ENCODE results near the gene RASA3. TPM values are rescaled to one million over a fixed set of nuclear protein-coding genes. Genes with fewer than 3 reads are reported as not detected.
A peak's percentile ranks its signal among the peaks of the same experiment; 100 is the strongest.

Gene RASA3
- total RNA-seq, 1 donor: 36.1 TPM

- DNase-seq (ENCODE audit: low read depth): no peak
- no peak overlapping the region for H3K4me3 ChIP-seq (ENCODE audit: low read depth, low read length)
- no peak for TF ChIP-seq CTCF (IDR thresholded peaks at IDR 0.05; ENCODE audit: insufficient read depth, low read length)
Measured at GRCh38 chr13:113965968-113966884, 166.2 kb downstream of the RASA3 start.

- DNase-seq (ENCODE audit: low read depth): no peak
- no peak overlapping the region for H3K4me3 ChIP-seq (ENCODE audit: low read depth, low read length)
- no peak for TF ChIP-seq CTCF (IDR thresholded peaks at IDR 0.05; ENCODE audit: insufficient read depth, low read length)
Measured at GRCh38 chr13:113965383-113965874, 167.0 kb downstream of the RASA3 start.

GRCh38 chr13:113964251-113964995 is 168.0 kb downstream of the RASA3 start:
- H3K4me3 ChIP-seq (ENCODE audit: low read depth, low read length): no peak overlapping the region
- DNase-seq (ENCODE audit: low read depth): no peak
- no peak for TF ChIP-seq CTCF (IDR thresholded peaks at IDR 0.05; ENCODE audit: insufficient read depth, low read length)

GRCh38 chr13:113963376-113963775 is 169.0 kb downstream of the RASA3 start:
- TF ChIP-seq CTCF (IDR thresholded peaks at IDR 0.05; ENCODE audit: insufficient read depth, low read length): no peak
- no peak for DNase-seq (ENCODE audit: low read depth)
- H3K4me3 ChIP-seq (ENCODE audit: low read depth, low read length): no peak overlapping the region

GRCh38 chr13:113962975-113963374 is 169.4 kb downstream of the RASA3 start:
- DNase-seq (ENCODE audit: low read depth): no peak
- no peak overlapping the region for H3K4me3 ChIP-seq (ENCODE audit: low read depth, low read length)
- no peak for TF ChIP-seq CTCF (IDR thresholded peaks at IDR 0.05; ENCODE audit: insufficient read depth, low read length)

GRCh38 chr13:113962386-113962785 is 170.0 kb downstream of the RASA3 start:
- DNase-seq (ENCODE audit: low read depth): peak; percentile 22
- H3K4me3 ChIP-seq (ENCODE audit: low read depth, low read length): no peak overlapping the region
- TF ChIP-seq CTCF (IDR thresholded peaks at IDR 0.05; ENCODE audit: insufficient read depth, low read length): no peak

Measured in fibroblast of the aortic adventitia (primary cell).